OCI-LY7 (cell line): ENCODE results near the gene PGR. TPM values are rescaled to one million over a fixed set of nuclear protein-coding genes. Genes with fewer than 3 reads are reported as not detected.

Experiments
- BruUV-seq: library from RNA; stranded (reverse); fragments of 400-500 nt; replicated peaks from 2 replicates; lab custom pipeline; 2021; lab: Mats Ljungman, UMichigan
- CTCF ChIA-PET: fragments of 300-600 bp; sonication (Branson Sonifier 250); formaldehyde crosslinking; loops from one replicate; lab custom pipeline; 2022; ENCODE audit warnings: antibody characterized with exemption; ENCODE audit not compliant: unreplicated experiment; lab: Charles Lee
- POLR2A ChIA-PET: fragments of 300-600 bp; sonication (Branson Sonifier 250); formaldehyde crosslinking; loops from one replicate; lab custom pipeline; 2022; ENCODE audit warnings: antibody characterized with exemption; lab: Charles Lee
- DNase-seq: peaks from one replicate; pipeline ENCODE4 v3.0.0-alpha.2; 2015; ENCODE audit warnings: low spot score
- H2AFZ ChIP-seq: fragments of 200-600 bp; sonication (generic), shearing (Covaris generic); 2 replicates; pipeline ENCODE4 v1.6.1; 2014; ENCODE audit warnings: mild to moderate bottlenecking, antibody characterized with exemption, low read length, moderate library complexity
- H3K27ac ChIP-seq: fragments of 200-600 bp; sonication (generic); 2 replicates; pipeline ENCODE4 v1.5.1; 2014; ENCODE audit warnings: mixed run types, low read depth, mild to moderate bottlenecking, moderate library complexity, low read length, inconsistent platforms; ENCODE audit not compliant: poor library complexity, severe bottlenecking
- H3K36me3 ChIP-seq: fragments of 200-600 bp; sonication (generic); 2 replicates; pipeline ENCODE4 v1.6.1; 2014; ENCODE audit warnings: mild to moderate bottlenecking, antibody characterized with exemption, low read length, moderate library complexity, mixed read lengths; ENCODE audit not compliant: insufficient read depth
- H3K4me1 ChIP-seq: fragments of 200-600 bp; sonication (generic); 2 replicates; pipeline ENCODE4 v1.5.1; 2014; ENCODE audit warnings: mild to moderate bottlenecking, low read length; ENCODE audit not compliant: insufficient read depth, poor library complexity, severe bottlenecking
- H3K4me2 ChIP-seq: fragments of 200-600 bp; sonication (generic); 2 replicates; pipeline ENCODE4 v1.6.1; 2014; ENCODE audit warnings: mild to moderate bottlenecking, low read length
- H3K4me3 ChIP-seq: fragments of 200-600 bp; sonication (generic); 2 replicates; pipeline ENCODE4 v1.5.1; 2014; ENCODE audit warnings: mild to moderate bottlenecking, low read depth, low read length; ENCODE audit not compliant: poor library complexity, severe bottlenecking
- H3K79me2 ChIP-seq: fragments of 200-600 bp; sonication (generic); 2 replicates; pipeline ENCODE4 v1.6.1; 2016; ENCODE audit warnings: low read depth, mild to moderate bottlenecking, low read length, moderate library complexity, mixed read lengths; ENCODE audit not compliant: insufficient read depth
- H3K9me2 ChIP-seq: fragments of 200-600 bp; sonication (generic); 2 replicates; pipeline ENCODE4 v1.6.1; 2016; ENCODE audit warnings: mild to moderate bottlenecking, low read length, mixed read lengths; ENCODE audit not compliant: insufficient read depth
- H3K9me3 ChIP-seq: fragments of 200-600 bp; sonication (generic); 2 replicates; pipeline ENCODE4 v1.6.1; 2014; ENCODE audit warnings: mild to moderate bottlenecking, mixed run types, low read length, mixed read lengths
- H4K20me1 ChIP-seq: fragments of 200-600 bp; sonication (generic); 2 replicates; pipeline ENCODE4 v1.6.1; 2014; ENCODE audit warnings: mild to moderate bottlenecking, antibody characterized with exemption, low read length, moderate library complexity, mixed read lengths; ENCODE audit not compliant: insufficient read depth
- CTCF ChIP-seq: fragments of 200-600 bp; sonication (generic); conservative IDR thresholded peaks from 2 replicates; pipeline ENCODE4 v1.5.1; 2014; ENCODE audit warnings: mild to moderate bottlenecking, antibody characterized with exemption, low read length, moderate library complexity, mixed read lengths
- EZH2phosphoT487 ChIP-seq: fragments of 200-600 bp; sonication (generic); IDR thresholded peaks from 2 replicates; pipeline ENCODE4 v1.6.1; 2018; ENCODE audit warnings: low read depth, borderline replicate concordance, mild to moderate bottlenecking, mixed run types, antibody characterized with exemption, low read length, moderate library complexity, mixed read lengths
- intact Hi-C: fragments of 100-400 bp; cut with micrococcal nuclease; formaldehyde crosslinking; loops from one replicate; pipeline ENCODE4 v1.10.0; 2022; ENCODE audit not compliant: unreplicated experiment
- total RNA-seq, 2 experiments: library from RNA; depleted of rRNA in 1 of 2; stranded (reverse); fragments of >200 nt in 1 of 2; shearing (Covaris generic) in 1 of 2; gene quantifications; 2 replicates each; pipeline ENCODE4 v1.2.3, GENCODE V29; 2014 to 2022

PGR gene
- total RNA-seq, 2 experiments from 2014 or later, result not detected

- DNase-seq, result no peak
- H2AFZ ChIP-seq, result no peak overlapping the region
- ChIA-PET CTCF (no interaction called here), POLR2A (interaction anchor here (0.6 kb wide), 1 partner anchor 46 kb away, joined by 5 read pairs; no protein-coding TSS in a partner anchor)
- no peak overlapping the region for H3K4me3 ChIP-seq
- H3K36me3 ChIP-seq, result no peaks in the 10 kb centered on the region
- no peaks in the 10 kb centered on the region for H3K4me1 ChIP-seq
- no peak overlapping the region for H3K4me2 ChIP-seq
- no peaks in the 10 kb centered on the region for H3K79me2 ChIP-seq
- no peaks in the 10 kb centered on the region for H3K9me3 ChIP-seq
- no peaks in the 10 kb centered on the region for H4K20me1 ChIP-seq
- no TSS peak for BruUV-seq
- H3K9me2 ChIP-seq, result no peaks in the 10 kb centered on the region
- intact Hi-C loops, result no loop called here
- no peak overlapping the region for H3K27ac ChIP-seq
- no peak for TF ChIP-seq EZH2phosphoT487
- no peak for TF ChIP-seq CTCF
Observed at GRCh38 chr11:101030692-101031091, 98.9 kb downstream of the PGR start.

GRCh38 chr11:101030015-101030414 is 99.6 kb downstream of the PGR start:
- Histone ChIP-seq H3K4me1 (no peaks in the 10 kb centered on the region), H3K36me3 (no peaks in the 10 kb centered on the region), H2AFZ (no peak overlapping the region), H3K9me3 (no peaks in the 10 kb centered on the region), H3K79me2 (no peaks in the 10 kb centered on the region), H3K4me3 (no peak overlapping the region), H3K9me2 (no peaks in the 10 kb centered on the region), H3K4me2 (no peak overlapping the region), H3K27ac (no peak overlapping the region), H4K20me1 (no peaks in the 10 kb centered on the region)
- BruUV-seq, result no TSS peak
- intact Hi-C loops, result no loop called here
- TF ChIP-seq EZH2phosphoT487 (no peak), CTCF (no peak)
- CTCF ChIA-PET, result no interaction called here
- DNase-seq, result no peak
- POLR2A ChIA-PET, result no interaction called here

- POLR2A ChIA-PET, result no interaction called here
Observed at GRCh38 chr11:101028644-101029043, 101.0 kb downstream of the PGR start.

More at GRCh38 chr11:101028644-101029043, 101.0 kb downstream of the PGR start:
- no peak overlapping the region for H3K4me3 ChIP-seq
- no peak overlapping the region for H3K27ac ChIP-seq
- no peaks in the 10 kb centered on the region for H3K9me2 ChIP-seq
- no peaks in the 10 kb centered on the region for H3K79me2 ChIP-seq
- H4K20me1 ChIP-seq, result no peaks in the 10 kb centered on the region
- CTCF ChIA-PET, result no interaction called here
- no peak overlapping the region for H2AFZ ChIP-seq
- intact Hi-C loops, result no loop called here
- H3K9me3 ChIP-seq, result no peaks in the 10 kb centered on the region
- no TSS peak for BruUV-seq
- TF ChIP-seq CTCF (no peak), EZH2phosphoT487 (no peak)
- no peaks in the 10 kb centered on the region for H3K36me3 ChIP-seq
- no peaks in the 10 kb centered on the region for H3K4me1 ChIP-seq
- DNase-seq, result no peak
- H3K4me2 ChIP-seq, result no peak overlapping the region
